Uterus (tissue), 4 donors: ENCODE results near the gene NCOR2. TPM values are rescaled to one million over a fixed set of nuclear protein-coding genes. Genes with fewer than 3 reads are reported as not detected.

Source experiments
- DNase-seq, 2 donors: peaks; one replicate each; pipeline ENCODE4 v3.0.0-alpha.2; 2019 to 2020
- H3K27ac ChIP-seq, 2 donors: fragments of 200-600 bp; sonication (generic); 1 replicate in 1 of 2; 2 replicates in 1 of 2; pipeline ENCODE4 v1.5.1; 2016 to 2018
- H3K27me3 ChIP-seq, 2 donors: fragments of 200-600 bp; sonication (generic); one replicate each; pipeline ENCODE4 v1.5.1; 2018 to 2019; ENCODE audit warnings: control low read depth in 1 of 2
- H3K36me3 ChIP-seq, 2 donors: fragments of 200-600 bp; sonication (generic); one replicate each; pipeline ENCODE4 v1.5.1; 2019; ENCODE audit warnings: control low read depth in 1 of 2
- H3K4me1 ChIP-seq, 2 donors: fragments of 200-600 bp; sonication (generic); one replicate each; pipeline ENCODE4 v1.5.1; 2018 to 2019; ENCODE audit warnings: control low read depth in 1 of 2
- H3K4me3 ChIP-seq, 2 donors: fragments of 200-600 bp; sonication (generic); 1 replicate in 1 of 2; 2 replicates in 1 of 2; pipeline ENCODE4 v1.5.1; 2018 to 2019; ENCODE audit warnings: mild to moderate bottlenecking in 1 of 2
- H3K9me3 ChIP-seq, 2 donors: fragments of 200-600 bp; sonication (generic); one replicate each; pipeline ENCODE4 v1.5.1; 2019; ENCODE audit warnings: control low read depth in 1 of 2
- CTCF ChIP-seq, 4 experiments: fragments of 200-600 bp in 2 of 4; fragments of 450-650 bp in 2 of 4; sonication (generic) in 2 of 4; IDR thresholded peaks; one replicate each; pipeline ENCODE4 v1.5.1; 2016 to 2019; ENCODE audit warnings: antibody characterized with exemption in 4 of 4, mild to moderate bottlenecking in 2 of 4, moderate library complexity in 1 of 4
- POLR2A ChIP-seq, 2 donors: fragments of 450-650 bp; IDR thresholded peaks; one replicate each; pipeline ENCODE4 v1.6.1; 2016; ENCODE audit warnings: antibody characterized with exemption in 2 of 2, mild to moderate bottlenecking in 1 of 2, moderate library complexity in 1 of 2
- intact Hi-C: fragments of 100-400 bp; cut with DNase I; formaldehyde crosslinking; loops from one replicate; pipeline ENCODE4 v1.15.1; 2023; ENCODE audit warnings: low total_unique reads
- total RNA-seq, 4 donors: library from RNA; depleted of rRNA in 3 of 4; stranded (reverse); fragments of >200 nt in 3 of 4; gene quantifications; one replicate each; pipeline versions ENCODE4 v1.1.0 to v1.2.4, GENCODE V29; 2014 to 2023
- donor health status: DM: yes; HTN: yes; CAD: no.

NCOR2 gene
- total RNA-seq, 4 donors from 2014 or later: 65.1 to 436 (median 102) TPM

DNA sequence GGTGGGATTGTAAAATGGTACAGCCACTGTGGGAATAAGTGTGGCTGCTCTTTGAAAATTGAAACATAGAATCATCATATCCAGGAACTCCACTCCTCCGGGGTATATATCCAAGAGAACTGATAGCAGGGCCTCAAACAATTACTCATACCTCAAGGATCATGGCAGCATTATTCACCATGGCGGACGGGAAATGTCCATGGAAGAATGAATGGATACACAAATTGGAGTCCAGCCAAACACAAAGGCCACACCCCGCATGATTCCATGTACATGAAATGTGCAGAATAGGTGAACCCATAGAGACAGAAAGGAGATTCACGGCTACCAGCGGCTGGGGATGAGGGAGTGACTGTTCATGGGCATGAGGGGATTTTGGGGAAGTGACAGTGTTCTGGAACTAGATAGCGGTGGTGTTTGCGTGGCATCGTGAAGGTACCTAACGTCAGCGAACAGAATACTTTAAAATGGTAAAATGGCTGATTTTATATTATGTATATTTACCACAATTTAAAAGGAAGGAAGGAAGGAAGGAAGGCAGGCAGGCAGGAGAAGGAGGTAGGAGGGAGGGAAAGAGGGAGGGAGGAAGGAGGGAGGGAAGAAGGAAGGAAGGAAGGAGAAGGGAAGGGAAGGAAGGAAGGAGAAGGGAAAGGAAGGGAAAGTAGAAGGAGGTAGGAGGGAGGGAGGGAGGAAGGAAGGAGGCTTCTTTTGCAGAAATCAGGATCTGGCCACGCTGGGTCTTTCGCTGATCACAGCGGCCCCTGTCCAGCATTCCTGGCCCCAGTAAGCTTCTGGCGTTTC is 14.1 kb upstream of the NCOR2 start:
- intact Hi-C loops: no loop called here
- H3K36me3 ChIP-seq: no peaks in the 10 kb centered on the region
- H3K4me3 ChIP-seq: no peak overlapping the region
- no peaks in the 10 kb centered on the region for H3K4me1 ChIP-seq
- H3K27me3 ChIP-seq: no peaks in the 10 kb centered on the region
- no peaks in the 10 kb centered on the region for H3K9me3 ChIP-seq
- no peak overlapping the region for H3K27ac ChIP-seq
- DNase-seq: no peak
- no peak for TF ChIP-seq POLR2A (IDR thresholded peaks at IDR 0.05)
- no peak for TF ChIP-seq CTCF (IDR thresholded peaks at IDR 0.05)

DNA sequence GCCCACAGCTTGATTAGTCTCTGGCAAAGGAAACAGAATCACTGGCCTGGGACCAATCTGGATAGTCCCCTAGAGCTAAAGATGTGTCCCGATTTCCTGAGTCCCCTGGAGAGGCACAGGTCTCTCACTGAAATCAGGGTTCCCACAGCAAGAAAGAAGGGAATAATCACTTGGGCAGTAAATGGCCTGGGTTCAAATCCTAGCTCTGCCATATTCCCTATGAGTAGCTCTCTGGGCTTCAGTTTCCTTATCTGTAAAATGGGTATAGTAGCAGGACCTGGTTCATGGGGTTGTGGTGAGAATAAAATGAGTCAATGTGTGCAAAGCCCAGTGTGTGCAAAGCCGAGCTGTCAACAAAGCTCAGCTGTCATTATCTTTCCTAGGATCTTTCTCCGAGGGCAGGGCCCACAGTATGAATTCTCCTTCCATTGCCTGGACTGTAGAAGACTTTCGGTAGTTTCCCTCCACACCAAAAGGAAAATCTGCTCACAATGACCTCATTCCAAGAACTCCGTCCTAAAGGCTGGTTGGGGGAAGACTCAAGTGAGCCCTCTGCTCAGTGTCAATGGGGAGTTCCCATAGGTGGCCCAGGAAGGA is 12.6 kb upstream of the NCOR2 start:
- H3K36me3 ChIP-seq: no peaks in the 10 kb centered on the region
- intact Hi-C loops: no loop called here
- no peaks in the 10 kb centered on the region for H3K4me1 ChIP-seq
- TF ChIP-seq CTCF (IDR thresholded peaks at IDR 0.05): no peak
- TF ChIP-seq POLR2A (IDR thresholded peaks at IDR 0.05): no peak
- H3K27ac ChIP-seq: no peak overlapping the region
- H3K4me3 ChIP-seq: no peak overlapping the region
- no peak for DNase-seq
- H3K9me3 ChIP-seq: no peaks in the 10 kb centered on the region
- H3K27me3 ChIP-seq: no peaks in the 10 kb centered on the region

- intact Hi-C loops: no loop called here
- no peak overlapping the region for H3K4me3 ChIP-seq
These were observed 11.4 kb upstream of the NCOR2 start for GRCh38 chr12:124578854-124579253.

DNA sequence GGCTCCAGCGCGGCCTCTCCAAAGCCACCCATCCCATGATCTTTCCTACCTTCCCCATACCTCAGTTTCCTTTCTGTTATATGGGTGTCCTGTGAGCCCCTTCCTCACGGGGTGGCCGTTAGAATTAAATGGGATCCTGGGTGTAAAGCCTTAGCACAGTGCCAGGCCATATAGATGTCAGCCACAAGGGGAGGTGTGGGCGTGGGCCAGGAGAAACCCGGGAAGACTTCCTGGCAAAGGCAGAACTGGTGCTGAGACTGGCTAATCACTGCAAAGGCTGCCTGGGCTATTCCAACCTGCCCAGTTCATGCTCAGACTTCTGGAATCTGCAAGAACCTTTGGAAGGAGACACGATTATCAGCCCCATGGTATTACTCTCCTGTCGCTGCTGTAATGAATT is 11.0 kb upstream of the NCOR2 start:
- Histone ChIP-seq H3K27ac (no peak overlapping the region), H3K4me3 (no peak overlapping the region), H3K9me3 (no peaks in the 10 kb centered on the region), H3K27me3 (no peaks in the 10 kb centered on the region), H3K36me3 (no peaks in the 10 kb centered on the region), H3K4me1 (no peaks in the 10 kb centered on the region)
- no peak for DNase-seq
- TF ChIP-seq POLR2A (IDR thresholded peaks at IDR 0.05) (no peak), CTCF (IDR thresholded peaks at IDR 0.05) (no peak)
- intact Hi-C loops: no loop called here

More at GRCh38 chr12:124578854-124579253, 11.4 kb upstream of the NCOR2 start:
- H3K4me1 ChIP-seq: no peaks in the 10 kb centered on the region
- no peaks in the 10 kb centered on the region for H3K9me3 ChIP-seq
- H3K27me3 ChIP-seq: no peaks in the 10 kb centered on the region
- no peak overlapping the region for H3K27ac ChIP-seq
- no peak for TF ChIP-seq CTCF (IDR thresholded peaks at IDR 0.05)
- no peak for DNase-seq
- H3K36me3 ChIP-seq: no peaks in the 10 kb centered on the region

DNA sequence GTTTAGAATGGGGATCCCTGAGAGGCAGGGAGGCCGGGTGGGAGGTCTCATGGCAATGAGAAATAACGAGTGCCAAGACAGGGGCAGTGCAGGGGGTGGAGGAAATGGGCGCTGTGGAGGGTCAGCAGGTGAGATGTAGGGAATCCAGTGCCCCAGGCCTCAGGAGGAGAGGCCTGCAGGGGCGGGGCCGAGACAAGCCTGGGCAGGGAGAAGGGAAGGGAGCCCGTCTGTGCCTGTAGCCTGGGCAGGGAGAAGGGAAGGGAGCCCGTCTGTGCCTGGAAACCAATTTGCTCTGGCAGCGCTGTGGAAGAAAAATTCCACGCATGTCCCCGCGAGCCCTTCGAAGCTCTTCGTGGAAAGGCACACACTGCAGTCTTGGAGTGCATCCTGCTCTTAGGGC is 10.6 kb upstream of the NCOR2 start:
- no peak for DNase-seq
- Histone ChIP-seq H3K9me3 (no peaks in the 10 kb centered on the region), H3K27me3 (no peaks in the 10 kb centered on the region), H3K4me1 (no peaks in the 10 kb centered on the region), H3K36me3 (no peaks in the 10 kb centered on the region), H3K4me3 (no peak overlapping the region), H3K27ac (no peak overlapping the region)
- intact Hi-C loops: no loop called here
- TF ChIP-seq POLR2A (IDR thresholded peaks at IDR 0.05): no peak
